Measurements from ENCODE around the gene DNAJA1. TPM values are rescaled to one million over a fixed set of nuclear protein-coding genes. Genes with fewer than 3 reads are reported as not detected.

The DNAJA1 gene
- total and polyA plus RNA-seq, 2 donors: 86.5 to 138 TPM

DNA sequence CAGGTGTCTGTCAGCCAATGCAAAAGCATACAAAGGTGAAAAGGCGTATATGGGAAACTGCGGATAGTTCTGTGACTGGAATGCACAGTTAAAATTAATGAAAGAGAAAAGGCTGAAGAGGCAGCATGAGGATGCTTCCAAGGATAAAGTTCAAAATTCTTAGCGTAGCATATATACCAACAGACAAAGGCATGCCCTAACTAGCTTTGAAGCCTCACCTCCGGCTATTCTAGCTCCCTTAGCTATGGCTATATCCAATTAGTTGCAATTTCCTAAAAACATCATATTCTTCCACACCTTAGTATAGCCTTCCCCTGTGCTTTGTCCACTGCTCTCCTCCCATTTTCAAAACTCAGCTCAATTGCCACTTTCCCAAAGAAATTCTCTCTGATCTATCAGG lies 1.4 kb upstream of the DNAJA1 start:
- DNase-seq (ENCODE audit: low read depth in 6 of 9, low spot score in 9 of 9): no peak
- H3K36me3 ChIP-seq (ENCODE audit: control insufficient read depth in 2 of 2, insufficient read depth in 2 of 2, low read length in 1 of 2): peaks cover 15 to 37% of the 10 kb centered on the region in 2 donors
- H3K27me3 ChIP-seq (ENCODE audit: control insufficient read depth in 2 of 2, insufficient read depth in 1 of 2, low read length in 1 of 2): no peaks in the 10 kb centered on the region
- no peaks in the 10 kb centered on the region for H3K9me3 ChIP-seq (ENCODE audit: control insufficient read depth in 2 of 2, insufficient read depth in 1 of 2, low read length in 1 of 2)
- peak overlapping the region; percentile 25 to 100 for H3K27ac ChIP-seq (ENCODE audit: low read depth in 1 of 2, low read length in 1 of 2)
- 94% methylated on average over 4 of the region's 4 CpGs for WGBS
- H3K4me1 ChIP-seq (ENCODE audit: control insufficient read depth in 2 of 2, insufficient read depth in 2 of 2, low read length in 2 of 2): peaks cover 14 to 30% of the 10 kb centered on the region in 2 donors
- no peak overlapping the region for H3K4me3 ChIP-seq (ENCODE audit: low read length in 2 of 2)

DNA sequence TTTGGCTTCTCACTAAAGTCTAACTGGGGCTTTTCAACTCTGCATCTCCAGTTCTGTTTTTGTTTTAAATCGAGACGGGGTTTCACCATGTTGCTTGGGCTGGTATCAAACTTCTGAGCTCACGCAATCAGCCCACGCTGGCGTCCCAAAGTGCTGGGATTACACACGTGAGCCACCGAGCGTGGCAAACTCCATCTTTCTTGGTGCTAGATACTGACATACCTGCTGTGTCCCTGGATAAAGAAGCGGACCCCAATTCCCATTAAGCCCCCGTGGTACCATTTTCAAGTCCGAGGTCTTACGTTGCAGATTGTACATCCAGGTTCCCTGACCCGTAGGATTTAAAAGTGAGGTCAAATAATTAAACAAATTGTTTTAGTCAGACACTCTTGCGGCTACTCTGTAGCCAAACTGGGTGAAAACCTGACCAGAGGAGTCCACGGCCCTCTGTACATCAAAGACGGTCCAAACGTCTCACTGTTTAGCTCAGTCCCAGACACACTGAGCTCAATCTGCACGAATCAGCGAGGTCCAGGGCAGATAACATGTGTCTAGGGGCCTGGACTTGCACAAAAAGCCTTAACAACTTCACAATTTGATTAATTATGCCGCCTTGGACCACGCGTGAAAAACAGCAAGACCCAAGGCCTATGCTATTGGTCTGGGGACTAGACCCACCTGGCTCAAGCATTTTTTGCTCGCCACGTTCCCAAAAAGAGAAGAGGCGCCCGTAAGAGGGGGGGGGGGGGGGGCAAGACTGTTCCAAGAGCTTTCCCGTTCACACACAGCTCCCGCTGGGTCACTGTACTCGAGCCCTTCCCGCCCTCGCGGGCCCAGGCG lies 727 bp upstream of the DNAJA1 start:
- H3K4me1 ChIP-seq (ENCODE audit: control insufficient read depth in 2 of 2, insufficient read depth in 2 of 2, low read length in 2 of 2): peaks cover 17 to 30% of the 10 kb centered on the region in 2 donors
- WGBS: 37% methylated on average over 33 of the region's 33 CpGs
- peak overlapping the region; percentile 93 to 99 for H3K4me3 ChIP-seq (ENCODE audit: low read length in 2 of 2)
- H3K27me3 ChIP-seq (ENCODE audit: control insufficient read depth in 2 of 2, insufficient read depth in 1 of 2, low read length in 1 of 2): no peaks in the 10 kb centered on the region
- DNase-seq (ENCODE audit: low read depth in 6 of 9, low spot score in 9 of 9): peak in 5 of 9 donors; percentile 3 to 35 (median 19)
- no peaks in the 10 kb centered on the region for H3K9me3 ChIP-seq (ENCODE audit: control insufficient read depth in 2 of 2, insufficient read depth in 1 of 2, low read length in 1 of 2)
- H3K36me3 ChIP-seq (ENCODE audit: control insufficient read depth in 2 of 2, insufficient read depth in 2 of 2, low read length in 1 of 2): peaks cover 17 to 44% of the 10 kb centered on the region in 2 donors
- peak overlapping the region; percentile 100 for H3K27ac ChIP-seq (ENCODE audit: low read depth in 1 of 2, low read length in 1 of 2)

DNA sequence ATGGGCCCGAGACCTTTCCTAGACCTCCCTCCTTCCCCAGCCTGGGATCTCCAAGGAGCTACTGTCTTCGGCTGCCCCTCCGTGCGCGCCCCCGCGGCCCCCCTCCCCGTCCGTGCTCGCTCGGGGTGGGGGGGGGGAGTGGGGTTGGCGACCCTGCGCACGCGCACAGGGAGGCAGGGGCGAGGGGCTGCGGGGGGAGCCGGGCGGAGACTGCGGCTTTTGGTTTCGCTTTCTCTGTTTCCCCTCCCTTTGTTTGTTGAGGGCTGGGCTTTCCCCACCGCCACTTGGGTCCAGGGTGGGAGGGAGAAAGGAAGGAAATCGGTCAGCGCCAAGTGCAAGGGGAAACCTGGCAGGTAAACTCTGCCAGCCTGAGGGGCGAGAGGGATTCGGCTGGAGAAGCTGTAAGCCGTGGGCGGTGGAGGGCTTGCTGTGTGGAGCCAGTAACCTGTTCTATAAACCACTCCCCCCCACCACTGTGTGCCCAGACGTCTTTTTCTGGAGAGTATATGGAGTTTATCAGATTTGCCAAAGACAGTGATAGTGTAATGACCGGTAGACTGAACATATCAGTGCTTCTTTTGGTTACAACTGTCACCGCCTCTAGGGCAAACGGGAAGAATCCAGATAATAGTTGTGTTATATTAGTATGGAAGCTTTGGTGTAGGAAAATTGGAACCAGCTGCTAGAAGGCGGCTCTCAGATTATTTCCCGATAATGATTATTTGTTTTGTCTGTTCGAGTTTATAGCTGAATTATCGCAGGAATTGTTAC lies 684 bp downstream of the DNAJA1 start:
- DNase-seq (ENCODE audit: low read depth in 6 of 9, low spot score in 9 of 9): peak in 8 of 9 donors; percentile 72 to 93 (median 85)
- Histone ChIP-seq H3K27ac (ENCODE audit: low read depth in 1 of 2, low read length in 1 of 2) (peak overlapping the region; percentile 100), H3K4me1 (ENCODE audit: control insufficient read depth in 2 of 2, insufficient read depth in 2 of 2, low read length in 2 of 2) (peaks cover 17 to 30% of the 10 kb centered on the region in 2 donors), H3K27me3 (ENCODE audit: control insufficient read depth in 2 of 2, insufficient read depth in 1 of 2, low read length in 1 of 2) (no peaks in the 10 kb centered on the region), H3K36me3 (ENCODE audit: control insufficient read depth in 2 of 2, insufficient read depth in 2 of 2, low read length in 1 of 2) (peaks cover 10 to 48% of the 10 kb centered on the region in 2 donors), H3K4me3 (ENCODE audit: low read length in 2 of 2) (peak overlapping the region; percentile 93 to 99), H3K9me3 (ENCODE audit: control insufficient read depth in 2 of 2, insufficient read depth in 1 of 2, low read length in 1 of 2) (no peaks in the 10 kb centered on the region)
- 6% methylated on average over 36 of the region's 36 CpGs for WGBS

DNA sequence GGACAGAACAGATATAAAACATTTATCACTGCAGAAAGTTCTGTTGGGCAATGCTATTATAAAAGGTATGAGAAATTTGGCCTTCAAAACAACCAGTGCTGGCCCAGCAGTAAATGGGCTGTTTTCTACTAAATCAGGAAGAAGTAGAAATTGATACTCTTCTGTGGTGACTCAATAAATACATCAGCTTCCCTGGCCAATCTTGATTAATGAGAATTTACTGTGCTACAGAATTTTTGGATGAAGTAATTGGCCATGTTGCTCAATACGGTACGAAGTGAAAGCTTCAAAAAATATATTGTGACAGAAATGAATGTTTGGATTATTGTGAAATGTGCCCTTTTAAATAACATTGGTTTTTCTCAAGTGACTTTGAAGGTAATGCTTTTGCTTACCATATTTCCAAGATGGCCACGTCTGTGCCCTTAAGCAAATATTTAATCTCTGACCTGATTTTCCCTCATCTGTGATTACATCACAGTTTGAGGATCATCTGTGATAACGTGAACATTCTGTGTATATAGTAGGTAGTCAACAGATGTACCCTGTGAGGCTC lies 4.2 kb downstream of the DNAJA1 start:
- WGBS: 89% methylated on average over 4 of the region's 4 CpGs
- DNase-seq (ENCODE audit: low read depth in 6 of 9, low spot score in 9 of 9): no peak
- Histone ChIP-seq H3K4me1 (ENCODE audit: control insufficient read depth in 2 of 2, insufficient read depth in 2 of 2, low read length in 2 of 2) (peaks cover 11 to 15% of the 10 kb centered on the region in 2 donors), H3K36me3 (ENCODE audit: control insufficient read depth in 2 of 2, insufficient read depth in 2 of 2, low read length in 1 of 2) (peaks cover 26 to 75% of the 10 kb centered on the region in 2 donors), H3K27ac (ENCODE audit: low read depth in 1 of 2, low read length in 1 of 2) (no peak overlapping the region), H3K9me3 (ENCODE audit: control insufficient read depth in 2 of 2, insufficient read depth in 1 of 2, low read length in 1 of 2) (no peaks in the 10 kb centered on the region), H3K27me3 (ENCODE audit: control insufficient read depth in 2 of 2, insufficient read depth in 1 of 2, low read length in 1 of 2) (no peaks in the 10 kb centered on the region), H3K4me3 (ENCODE audit: low read length in 2 of 2) (no peak overlapping the region)

DNA sequence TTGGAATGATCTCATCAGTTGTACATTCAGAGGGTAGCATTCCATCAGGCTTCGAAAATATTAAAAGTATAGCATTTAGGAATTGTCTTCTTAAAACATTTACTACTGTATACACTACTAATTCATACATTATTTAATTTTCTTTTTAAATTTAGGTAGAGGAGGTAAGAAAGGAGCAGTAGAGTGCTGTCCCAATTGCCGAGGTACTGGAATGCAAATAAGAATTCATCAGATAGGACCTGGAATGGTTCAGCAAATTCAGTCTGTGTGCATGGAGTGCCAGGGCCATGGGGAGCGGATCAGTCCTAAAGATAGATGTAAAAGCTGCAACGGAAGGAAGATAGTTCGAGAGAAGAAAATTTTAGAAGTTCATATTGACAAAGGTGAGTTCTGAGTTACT lies 5.2 kb downstream of the DNAJA1 start:
- no peaks in the 10 kb centered on the region for H3K27me3 ChIP-seq (ENCODE audit: control insufficient read depth in 2 of 2, insufficient read depth in 1 of 2, low read length in 1 of 2)
- H3K27ac ChIP-seq (ENCODE audit: low read depth in 1 of 2, low read length in 1 of 2): no peak overlapping the region
- peaks cover 34 to 85% of the 10 kb centered on the region in 2 donors for H3K36me3 ChIP-seq (ENCODE audit: control insufficient read depth in 2 of 2, insufficient read depth in 2 of 2, low read length in 1 of 2)
- H3K4me1 ChIP-seq (ENCODE audit: control insufficient read depth in 2 of 2, insufficient read depth in 2 of 2, low read length in 2 of 2): peaks cover 10 to 13% of the 10 kb centered on the region in 2 donors
- 97% methylated on average over 5 of the region's 5 CpGs for WGBS
- H3K4me3 ChIP-seq (ENCODE audit: low read length in 2 of 2): no peak overlapping the region
- no peak for DNase-seq (ENCODE audit: low read depth in 6 of 9, low spot score in 9 of 9)
- H3K9me3 ChIP-seq (ENCODE audit: control insufficient read depth in 2 of 2, insufficient read depth in 1 of 2, low read length in 1 of 2): no peaks in the 10 kb centered on the region

DNA sequence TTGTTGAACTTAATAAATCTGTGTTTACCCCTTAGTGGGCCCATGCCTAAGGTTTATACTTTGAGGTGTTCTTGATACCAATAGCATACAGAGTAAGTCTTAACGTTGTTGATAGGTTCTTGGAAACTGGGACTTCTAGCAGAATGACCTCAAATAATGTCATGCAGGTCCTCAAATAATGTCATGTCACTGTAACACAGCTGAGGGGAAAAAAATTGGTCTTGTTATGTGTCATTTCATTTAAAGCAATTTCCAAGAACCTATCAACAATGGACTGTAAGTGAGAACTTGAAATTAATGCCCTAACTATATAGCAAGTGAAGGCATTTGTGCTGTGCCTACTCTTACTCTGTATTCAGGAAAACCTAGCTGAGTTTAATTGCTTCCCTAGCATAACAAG lies 7.2 kb downstream of the DNAJA1 start:
- DNase-seq (ENCODE audit: low read depth in 6 of 9, low spot score in 9 of 9): no peak
- Histone ChIP-seq H3K4me1 (ENCODE audit: control insufficient read depth in 2 of 2, insufficient read depth in 2 of 2, low read length in 2 of 2) (peaks cover 5 to 6% of the 10 kb centered on the region in 2 donors), H3K27me3 (ENCODE audit: control insufficient read depth in 2 of 2, insufficient read depth in 1 of 2, low read length in 1 of 2) (no peaks in the 10 kb centered on the region), H3K9me3 (ENCODE audit: control insufficient read depth in 2 of 2, insufficient read depth in 1 of 2, low read length in 1 of 2) (no peaks in the 10 kb centered on the region), H3K4me3 (ENCODE audit: low read length in 2 of 2) (no peak overlapping the region), H3K27ac (ENCODE audit: low read depth in 1 of 2, low read length in 1 of 2) (no peak overlapping the region), H3K36me3 (ENCODE audit: control insufficient read depth in 2 of 2, insufficient read depth in 2 of 2, low read length in 1 of 2) (peaks cover 45 to 97% of the 10 kb centered on the region in 2 donors)
- WGBS: 92% methylated on average over 1 of the region's 1 CpG

DNA sequence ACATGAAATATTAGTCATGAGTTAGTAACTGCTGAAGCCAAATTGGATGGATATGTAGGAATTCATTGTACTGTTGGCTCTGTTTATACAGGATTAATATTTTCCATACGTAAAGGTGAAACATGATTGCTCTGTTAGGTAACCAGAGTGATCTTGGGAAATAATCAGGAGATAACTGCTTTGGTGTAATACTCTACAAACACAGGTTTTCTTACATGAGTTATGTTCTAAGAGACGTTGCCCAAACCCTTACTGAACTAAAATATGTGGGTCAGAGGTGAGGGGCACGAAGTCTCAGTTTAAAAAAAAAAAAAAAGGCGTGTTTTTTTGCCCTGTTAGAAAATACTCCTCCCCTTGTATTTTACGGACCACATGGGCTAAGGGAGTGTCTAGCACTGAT lies 7.8 kb downstream of the DNAJA1 start:
- Histone ChIP-seq H3K4me1 (ENCODE audit: control insufficient read depth in 2 of 2, insufficient read depth in 2 of 2, low read length in 2 of 2) (peaks cover under 1 to 4% of the 10 kb centered on the region in 2 donors), H3K9me3 (ENCODE audit: control insufficient read depth in 2 of 2, insufficient read depth in 1 of 2, low read length in 1 of 2) (no peaks in the 10 kb centered on the region), H3K36me3 (ENCODE audit: control insufficient read depth in 2 of 2, insufficient read depth in 2 of 2, low read length in 1 of 2) (peaks cover 43 to 97% of the 10 kb centered on the region in 2 donors), H3K27ac (ENCODE audit: low read depth in 1 of 2, low read length in 1 of 2) (no peak overlapping the region), H3K4me3 (ENCODE audit: low read length in 2 of 2) (no peak overlapping the region), H3K27me3 (ENCODE audit: control insufficient read depth in 2 of 2, insufficient read depth in 1 of 2, low read length in 1 of 2) (no peaks in the 10 kb centered on the region)
- 97% methylated on average over 5 of the region's 5 CpGs for WGBS
- DNase-seq (ENCODE audit: low read depth in 6 of 9, low spot score in 9 of 9): no peak

DNA sequence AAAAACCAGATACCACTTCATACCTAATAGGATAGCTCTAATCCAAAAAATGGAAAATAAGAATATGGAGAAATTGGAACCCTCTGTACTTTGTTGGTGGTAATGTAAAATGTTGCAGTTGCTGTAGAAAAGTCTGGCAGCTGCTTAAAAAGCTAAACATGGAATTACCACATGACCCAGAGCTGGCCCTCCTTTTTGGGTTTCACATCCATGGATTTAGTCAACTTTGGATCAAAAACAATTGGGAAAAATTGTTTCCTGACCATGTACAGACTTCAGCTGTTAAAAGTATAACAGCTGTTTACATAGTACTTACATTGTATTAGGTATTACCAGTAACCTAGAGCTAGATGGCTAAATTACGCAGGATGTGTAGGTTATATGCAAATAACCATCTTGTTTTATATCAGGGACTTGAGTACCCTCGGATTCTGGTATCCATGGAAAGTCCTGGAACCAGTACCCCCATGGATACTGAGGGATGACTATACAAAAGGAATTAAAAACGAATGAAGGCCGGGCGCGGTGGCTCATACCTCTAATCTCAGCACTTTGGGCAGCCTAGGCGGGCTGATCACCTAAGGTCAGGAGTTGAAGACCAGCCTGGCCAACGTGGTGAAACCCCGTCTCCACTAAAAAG lies 15.8 kb downstream of the DNAJA1 start:
- Histone ChIP-seq H3K36me3 (ENCODE audit: control insufficient read depth in 2 of 2, insufficient read depth in 2 of 2, low read length in 1 of 2) (peaks cover 34 to 51% of the 10 kb centered on the region in 2 donors), H3K27me3 (ENCODE audit: control insufficient read depth in 2 of 2, insufficient read depth in 1 of 2, low read length in 1 of 2) (no peaks in the 10 kb centered on the region), H3K4me1 (ENCODE audit: control insufficient read depth in 2 of 2, insufficient read depth in 2 of 2, low read length in 2 of 2) (peaks cover 3 to 7% of the 10 kb centered on the region in 2 donors), H3K27ac (ENCODE audit: low read depth in 1 of 2, low read length in 1 of 2) (no peak overlapping the region), H3K9me3 (ENCODE audit: control insufficient read depth in 2 of 2, insufficient read depth in 1 of 2, low read length in 1 of 2) (no peaks in the 10 kb centered on the region), H3K4me3 (ENCODE audit: low read length in 2 of 2) (no peak overlapping the region)
- no peak for DNase-seq (ENCODE audit: low read depth in 6 of 9, low spot score in 9 of 9)
- 99% methylated on average over 9 of the region's 9 CpGs for WGBS
